ENCODE results near the gene CA10.

The CA10 gene

GRCh38 chr17:52181782-52182181, 23.3 kb upstream of the CA10 start:
- TF ChIP-seq TAF1 (IDR thresholded peaks at IDR 0.05; ENCODE audit: borderline replicate concordance, insufficient read depth, low read length) (no peak), FOXP2 (optimal IDR thresholded peaks at IDR 0.05; ENCODE audit: borderline replicate concordance, extremely low read depth, extremely low read length, insufficient read depth) (no peak), POLR2AphosphoS5 (IDR thresholded peaks at IDR 0.05; ENCODE audit: low read depth, low read length) (no peak), SIN3A (IDR thresholded peaks at IDR 0.05; ENCODE audit: borderline replicate concordance, insufficient read depth, low read length) (no peak), REST (IDR thresholded peaks at IDR 0.05; ENCODE audit: insufficient read depth in 1 of 2, low read depth in 2 of 2, low read length in 2 of 2) (no peak)

- no peak for TF ChIP-seq REST (IDR thresholded peaks at IDR 0.05; ENCODE audit: insufficient read depth in 1 of 2, low read depth in 2 of 2, low read length in 2 of 2)
- TF ChIP-seq SIN3A (IDR thresholded peaks at IDR 0.05; ENCODE audit: borderline replicate concordance, insufficient read depth, low read length): no peak
- no peak for TF ChIP-seq TAF1 (IDR thresholded peaks at IDR 0.05; ENCODE audit: borderline replicate concordance, insufficient read depth, low read length)
These were observed 19.5 kb upstream of the CA10 start for GRCh38 chr17:52178012-52178411.

GRCh38 chr17:52170963-52171572, 12.6 kb upstream of the CA10 start:
- TF ChIP-seq TAF1 (IDR thresholded peaks at IDR 0.05; ENCODE audit: borderline replicate concordance, insufficient read depth, low read length) (no peak), SIN3A (IDR thresholded peaks at IDR 0.05; ENCODE audit: borderline replicate concordance, insufficient read depth, low read length) (no peak), POLR2AphosphoS5 (IDR thresholded peaks at IDR 0.05; ENCODE audit: low read depth, low read length) (no peak), FOXP2 (optimal IDR thresholded peaks at IDR 0.05; ENCODE audit: borderline replicate concordance, extremely low read depth, extremely low read length, insufficient read depth) (no peak)

- no peak for TF ChIP-seq SIN3A (IDR thresholded peaks at IDR 0.05; ENCODE audit: borderline replicate concordance, insufficient read depth, low read length)
- no peak for TF ChIP-seq TAF1 (IDR thresholded peaks at IDR 0.05; ENCODE audit: borderline replicate concordance, insufficient read depth, low read length)
- TF ChIP-seq REST (IDR thresholded peaks at IDR 0.05; ENCODE audit: insufficient read depth in 1 of 2, low read depth in 2 of 2, low read length in 2 of 2): no peak; a peak in 1 of 4 replicates
These were observed 1.6 kb upstream of the CA10 start for GRCh38 chr17:52160136-52160567.

GRCh38 chr17:52159246-52160135, 977 bp upstream of the CA10 start:
- no peak for TF ChIP-seq FOXP2 (optimal IDR thresholded peaks at IDR 0.05; ENCODE audit: borderline replicate concordance, extremely low read depth, extremely low read length, insufficient read depth)
- TF ChIP-seq TAF1 (IDR thresholded peaks at IDR 0.05; ENCODE audit: borderline replicate concordance, insufficient read depth, low read length): no peak
- TF ChIP-seq REST (IDR thresholded peaks at IDR 0.05; ENCODE audit: insufficient read depth in 1 of 2, low read depth in 2 of 2, low read length in 2 of 2): no peak
- no peak for TF ChIP-seq SIN3A (IDR thresholded peaks at IDR 0.05; ENCODE audit: borderline replicate concordance, insufficient read depth, low read length)
- no peak for TF ChIP-seq POLR2AphosphoS5 (IDR thresholded peaks at IDR 0.05; ENCODE audit: low read depth, low read length)

All from PFSK-1 (cell line).